ENCODE measurements around the gene HOOK1.

The HOOK1 gene

DNA sequence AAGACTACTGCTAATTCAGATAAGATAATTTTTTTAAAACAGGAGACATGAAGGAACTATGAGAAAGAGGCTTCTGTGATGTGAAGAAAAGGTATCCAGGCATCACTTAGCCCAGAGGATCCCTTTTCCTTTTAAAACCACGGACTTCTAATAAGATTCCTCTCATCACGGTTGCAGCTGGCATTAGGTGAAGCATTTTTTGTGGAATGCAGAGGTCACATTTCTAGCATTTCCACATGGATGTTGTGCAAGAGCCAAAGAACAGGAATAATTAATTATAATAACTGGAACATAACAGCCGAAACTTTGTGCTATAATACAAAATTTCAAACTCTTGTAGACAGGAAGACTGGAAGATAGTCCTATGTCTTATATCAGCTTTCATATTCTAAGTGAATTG is 84.2 kb downstream of the HOOK1 start:
- Histone ChIP-seq H3K36me3 (ENCODE audit: low read depth) (no peaks in the 10 kb centered on the region), H3K27me3 (ENCODE audit: insufficient read depth, poor library complexity, severe bottlenecking) (no peaks in the 10 kb centered on the region), H3K4me3 (ENCODE audit: severe bottlenecking) (no peak overlapping the region), H3K9me3 (ENCODE audit: severe bottlenecking) (no peaks in the 10 kb centered on the region), H3K4me1 (ENCODE audit: insufficient read depth, poor library complexity, severe bottlenecking) (no peaks in the 10 kb centered on the region), H3K27ac (ENCODE audit: poor library complexity, severe bottlenecking) (no peak overlapping the region)
- TF ChIP-seq, protein P1, sequence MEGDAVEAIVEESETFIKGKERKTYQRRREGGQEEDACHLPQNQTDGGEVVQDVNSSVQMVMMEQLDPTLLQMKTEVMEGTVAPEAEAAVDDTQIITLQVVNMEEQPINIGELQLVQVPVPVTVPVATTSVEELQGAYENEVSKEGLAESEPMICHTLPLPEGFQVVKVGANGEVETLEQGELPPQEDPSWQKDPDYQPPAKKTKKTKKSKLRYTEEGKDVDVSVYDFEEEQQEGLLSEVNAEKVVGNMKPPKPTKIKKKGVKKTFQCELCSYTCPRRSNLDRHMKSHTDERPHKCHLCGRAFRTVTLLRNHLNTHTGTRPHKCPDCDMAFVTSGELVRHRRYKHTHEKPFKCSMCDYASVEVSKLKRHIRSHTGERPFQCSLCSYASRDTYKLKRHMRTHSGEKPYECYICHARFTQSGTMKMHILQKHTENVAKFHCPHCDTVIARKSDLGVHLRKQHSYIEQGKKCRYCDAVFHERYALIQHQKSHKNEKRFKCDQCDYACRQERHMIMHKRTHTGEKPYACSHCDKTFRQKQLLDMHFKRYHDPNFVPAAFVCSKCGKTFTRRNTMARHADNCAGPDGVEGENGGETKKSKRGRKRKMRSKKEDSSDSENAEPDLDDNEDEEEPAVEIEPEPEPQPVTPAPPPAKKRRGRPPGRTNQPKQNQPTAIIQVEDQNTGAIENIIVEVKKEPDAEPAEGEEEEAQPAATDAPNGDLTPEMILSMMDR (IDR thresholded peaks at IDR 0.05; ENCODE audit: poor library complexity, severe bottlenecking): no peak
- no peak for DNase-seq (ENCODE audit: low spot score)
- ATAC-seq (ENCODE audit: low read depth): no peak

DNA sequence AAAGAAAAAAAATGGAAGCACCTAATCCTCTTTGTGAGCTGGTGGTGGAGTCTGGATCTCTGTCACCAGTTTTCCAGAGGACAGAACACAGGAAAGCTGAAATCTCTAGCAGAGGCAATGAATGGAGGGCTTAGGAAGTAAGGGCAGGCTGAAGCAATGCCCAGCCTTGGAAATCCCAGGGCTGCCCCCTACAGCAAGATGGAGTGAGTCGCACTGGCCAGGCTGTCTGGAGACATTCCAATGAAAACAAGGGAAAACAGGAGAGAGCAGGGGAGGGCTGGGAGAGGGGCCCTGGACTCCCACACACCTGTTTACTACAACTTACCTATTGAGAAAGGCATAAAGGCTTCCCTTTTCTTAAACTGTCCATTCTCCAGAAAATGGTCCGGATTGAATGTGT is 85.9 kb downstream of the HOOK1 start:
- Histone ChIP-seq H3K4me1 (ENCODE audit: insufficient read depth, poor library complexity, severe bottlenecking) (no peaks in the 10 kb centered on the region), H3K36me3 (ENCODE audit: low read depth) (no peaks in the 10 kb centered on the region), H3K27ac (ENCODE audit: poor library complexity, severe bottlenecking) (no peak overlapping the region), H3K9me3 (ENCODE audit: severe bottlenecking) (no peaks in the 10 kb centered on the region), H3K27me3 (ENCODE audit: insufficient read depth, poor library complexity, severe bottlenecking) (no peaks in the 10 kb centered on the region), H3K4me3 (ENCODE audit: severe bottlenecking) (no peak overlapping the region)
- ATAC-seq (ENCODE audit: low read depth) (no peak), DNase-seq (ENCODE audit: low spot score) (no peak)
- TF ChIP-seq, protein P1 (IDR thresholded peaks at IDR 0.05; ENCODE audit: poor library complexity, severe bottlenecking): no peak

DNA sequence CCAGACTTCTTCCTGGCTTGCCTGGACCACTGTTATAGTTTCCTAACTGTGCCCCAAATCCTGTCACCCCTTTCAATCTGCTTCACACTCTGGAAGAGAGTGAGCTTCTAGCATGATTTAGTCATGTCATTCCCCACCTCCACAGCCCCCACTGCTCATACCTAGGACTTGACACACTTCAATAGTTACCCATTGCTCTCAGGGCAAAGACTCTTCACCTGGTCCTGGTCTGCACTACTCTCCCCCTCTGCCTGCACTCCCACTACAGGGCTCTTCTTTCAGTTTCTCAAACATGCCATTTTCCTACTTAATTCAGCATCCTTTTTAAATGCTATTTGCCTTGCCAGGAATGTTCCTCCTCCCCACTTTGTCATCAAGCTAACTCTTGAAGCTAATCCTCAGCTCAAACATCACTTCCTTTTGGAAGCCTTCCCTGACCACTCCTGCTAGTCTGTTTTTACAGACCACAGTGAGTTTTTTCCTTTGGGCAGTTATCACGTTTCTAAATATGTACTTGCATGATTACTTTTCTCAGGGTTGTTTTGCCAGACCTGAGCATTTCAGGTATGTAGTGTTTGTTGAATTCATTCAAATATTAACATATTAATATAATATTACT is 87.1 kb downstream of the HOOK1 start:
- no peaks in the 10 kb centered on the region for H3K9me3 ChIP-seq (ENCODE audit: severe bottlenecking)
- H3K36me3 ChIP-seq (ENCODE audit: low read depth): no peaks in the 10 kb centered on the region
- no peak overlapping the region for H3K27ac ChIP-seq (ENCODE audit: poor library complexity, severe bottlenecking)
- no peaks in the 10 kb centered on the region for H3K27me3 ChIP-seq (ENCODE audit: insufficient read depth, poor library complexity, severe bottlenecking)
- H3K4me1 ChIP-seq (ENCODE audit: insufficient read depth, poor library complexity, severe bottlenecking): no peaks in the 10 kb centered on the region
- no peak overlapping the region for H3K4me3 ChIP-seq (ENCODE audit: severe bottlenecking)
- TF ChIP-seq, protein P1 (IDR thresholded peaks at IDR 0.05; ENCODE audit: poor library complexity, severe bottlenecking): no peak
- no peak for DNase-seq (ENCODE audit: low spot score)
- no peak for ATAC-seq (ENCODE audit: low read depth)

DNA sequence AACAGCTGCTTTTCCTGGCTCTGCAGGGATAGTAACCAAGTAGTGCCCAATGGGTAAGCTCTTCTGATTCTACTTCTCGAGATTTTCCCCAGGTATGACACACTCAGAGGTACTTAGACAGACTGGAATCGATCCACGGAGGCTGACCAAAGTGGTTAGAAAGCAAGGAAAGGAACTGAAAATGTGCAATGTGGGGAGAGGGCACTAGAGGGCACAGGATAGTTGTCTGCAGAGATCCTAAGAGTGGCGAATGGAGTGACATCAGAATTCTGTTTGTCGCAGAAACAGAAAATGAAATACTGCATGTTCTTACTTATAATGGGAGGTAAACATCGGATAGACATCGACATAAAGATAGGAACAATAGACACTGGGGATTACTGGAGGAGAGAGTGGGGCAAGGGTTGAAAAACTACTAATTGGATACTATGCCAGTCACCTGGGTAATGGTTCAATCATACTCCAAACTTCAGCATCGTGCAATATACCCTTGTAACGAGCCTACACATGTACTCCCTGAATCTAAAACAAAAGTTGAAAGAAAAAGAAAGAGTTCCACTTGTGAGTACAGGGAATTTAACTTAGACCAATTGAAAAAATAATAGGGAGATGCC is 88.5 kb downstream of the HOOK1 start:
- Histone ChIP-seq H3K9me3 (ENCODE audit: severe bottlenecking) (no peaks in the 10 kb centered on the region), H3K27ac (ENCODE audit: poor library complexity, severe bottlenecking) (no peak overlapping the region), H3K4me1 (ENCODE audit: insufficient read depth, poor library complexity, severe bottlenecking) (no peaks in the 10 kb centered on the region), H3K27me3 (ENCODE audit: insufficient read depth, poor library complexity, severe bottlenecking) (no peaks in the 10 kb centered on the region), H3K36me3 (ENCODE audit: low read depth) (no peaks in the 10 kb centered on the region), H3K4me3 (ENCODE audit: severe bottlenecking) (no peak overlapping the region)
- TF ChIP-seq, protein P1 (IDR thresholded peaks at IDR 0.05; ENCODE audit: poor library complexity, severe bottlenecking): peak; percentile 66
- ATAC-seq (ENCODE audit: low read depth) (peak; percentile 68), DNase-seq (ENCODE audit: low spot score) (no peak)

DNA sequence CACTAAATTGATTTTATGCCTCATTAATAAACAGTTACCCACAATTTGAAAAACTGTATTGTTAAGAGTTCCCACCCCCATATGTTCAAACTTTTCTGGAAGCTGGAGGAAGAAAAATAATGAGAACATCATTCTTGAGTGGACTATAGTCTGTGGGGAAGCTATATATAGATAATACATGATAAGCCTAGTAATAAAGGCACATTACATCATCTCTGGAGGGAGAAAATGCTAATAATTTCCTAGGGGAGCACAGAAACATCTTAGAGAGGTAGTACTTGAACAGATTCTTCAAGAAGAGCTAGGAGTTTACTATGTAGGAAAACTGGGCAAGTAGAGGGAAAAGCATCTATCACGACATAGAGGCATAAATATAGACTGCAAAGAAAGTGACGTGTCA is 92.2 kb downstream of the HOOK1 start:
- Histone ChIP-seq H3K4me1 (ENCODE audit: insufficient read depth, poor library complexity, severe bottlenecking) (no peaks in the 10 kb centered on the region), H3K9me3 (ENCODE audit: severe bottlenecking) (no peaks in the 10 kb centered on the region), H3K36me3 (ENCODE audit: low read depth) (no peaks in the 10 kb centered on the region), H3K27me3 (ENCODE audit: insufficient read depth, poor library complexity, severe bottlenecking) (no peaks in the 10 kb centered on the region), H3K27ac (ENCODE audit: poor library complexity, severe bottlenecking) (no peak overlapping the region), H3K4me3 (ENCODE audit: severe bottlenecking) (no peak overlapping the region)
- DNase-seq (ENCODE audit: low spot score): no peak
- ATAC-seq (ENCODE audit: low read depth): no peak
- TF ChIP-seq, protein P1 (IDR thresholded peaks at IDR 0.05; ENCODE audit: poor library complexity, severe bottlenecking): no peak
